ENCODE results near the gene ZMAT2. TPM values are rescaled to one million over a fixed set of nuclear protein-coding genes. Genes with fewer than 3 reads are reported as not detected.
A peak's percentile ranks its signal among the peaks of the same experiment; 100 is the strongest.

Gene ZMAT2
- total and polyA plus RNA-seq, 10 of the 15 experiments (the other 5 are each of a cell fraction or from before 2014, with no cell fraction given): 28.1 to 102 (median 42.9) TPM

DNA sequence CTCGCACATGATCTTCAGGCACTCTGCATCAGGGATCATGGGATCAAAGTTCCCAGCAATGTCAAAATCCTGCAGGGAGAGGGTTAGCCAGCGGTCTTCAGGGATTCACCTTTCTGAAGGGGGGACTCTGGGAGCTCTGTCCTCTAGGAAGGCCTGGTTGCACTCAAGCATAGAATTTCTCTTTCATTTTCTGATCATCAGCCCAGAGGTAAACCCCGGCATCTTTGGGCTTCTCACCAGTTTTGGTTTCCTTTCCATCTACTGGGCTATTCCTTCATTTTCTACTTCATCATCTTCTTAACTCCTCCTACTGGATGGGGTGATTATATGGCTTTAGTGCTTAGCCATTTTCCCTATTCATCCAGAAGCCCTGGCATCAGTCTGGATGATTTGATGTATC lies 22.3 kb upstream of the ZMAT2 start (continued):
- TF ChIP-seq, protein P1, sequence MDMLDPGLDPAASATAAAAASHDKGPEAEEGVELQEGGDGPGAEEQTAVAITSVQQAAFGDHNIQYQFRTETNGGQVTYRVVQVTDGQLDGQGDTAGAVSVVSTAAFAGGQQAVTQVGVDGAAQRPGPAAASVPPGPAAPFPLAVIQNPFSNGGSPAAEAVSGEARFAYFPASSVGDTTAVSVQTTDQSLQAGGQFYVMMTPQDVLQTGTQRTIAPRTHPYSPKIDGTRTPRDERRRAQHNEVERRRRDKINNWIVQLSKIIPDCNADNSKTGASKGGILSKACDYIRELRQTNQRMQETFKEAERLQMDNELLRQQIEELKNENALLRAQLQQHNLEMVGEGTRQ (IDR thresholded peaks at IDR 0.05; ENCODE audit: borderline replicate concordance, low read depth, low read length): no peak
- TF ChIP-seq SMC3 (IDR thresholded peaks at IDR 0.05; ENCODE audit: borderline replicate concordance, low read length) (no peak), HDGF (IDR thresholded peaks at IDR 0.05) (no peak), NFIC (IDR thresholded peaks at IDR 0.05; ENCODE audit: low read depth, low read length) (no peak), FOXM1 (IDR thresholded peaks at IDR 0.05; ENCODE audit: low read depth, low read length) (no peak)

DNA sequence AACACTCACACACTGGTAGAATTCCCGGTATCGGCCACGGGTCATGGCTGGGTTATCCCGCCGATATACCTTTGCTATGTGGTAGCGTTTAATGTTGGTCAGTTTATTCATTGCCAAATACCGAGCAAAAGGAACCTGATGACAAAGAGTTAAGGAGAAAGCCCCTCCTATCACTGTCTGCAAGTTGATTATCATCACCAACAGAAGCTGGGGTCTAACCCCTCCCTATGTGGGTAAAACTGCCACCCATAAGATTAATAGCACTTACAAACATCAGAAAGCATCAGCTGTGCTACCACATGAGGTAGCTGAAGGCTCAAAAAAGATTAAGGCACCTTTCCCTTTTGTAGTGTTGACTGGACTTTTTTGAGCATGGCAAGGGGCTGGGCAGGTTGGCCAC lies 21.3 kb upstream of the ZMAT2 start:
- Histone ChIP-seq H3K79me2 (ENCODE audit: control insufficient read depth, insufficient read depth, low read length) (no peaks in the 10 kb centered on the region), H3K36me3 (ENCODE audit: control insufficient read depth in 2 of 2, insufficient read depth in 2 of 2, low read length in 1 of 2) (peaks cover 24 to 33% of the 10 kb centered on the region in 2 experiments), H3K4me1 (ENCODE audit: control insufficient read depth, insufficient read depth, low read length) (no peaks in the 10 kb centered on the region), H4K20me1 (ENCODE audit: control insufficient read depth, insufficient read depth) (no peaks in the 10 kb centered on the region; the same call in 1 of the 2 replicates), H3K27ac (ENCODE audit: control insufficient read depth, insufficient read depth) (no peak overlapping the region), H3K9me3 (replicated peaks; ENCODE audit: control insufficient read depth, insufficient read depth, low read length) (no peaks in the 10 kb centered on the region), H3K4me3 (no peak overlapping the region), H3K9ac (ENCODE audit: control insufficient read depth, insufficient read depth, low read length) (no peak overlapping the region), H3K4me2 (ENCODE audit: control insufficient read depth, insufficient read depth) (no peak overlapping the region), H2AFZ (ENCODE audit: control insufficient read depth, low read depth, low read length) (no peak overlapping the region), H3K27me3 (replicated peaks in 1 of 2; ENCODE audit: control insufficient read depth in 2 of 2, insufficient read depth in 2 of 2, low read length in 1 of 2) (no peaks in the 10 kb centered on the region)
- ChIA-PET SMC1A (ENCODE audit: uncharacterized antibody, unreplicated experiment) (interaction anchor here (2.0 kb wide), 1 partner anchor 12 kb away, joined by 9 read pairs; the partner anchor contains the start of genes HARS1 and HARS2), RAD21 (ENCODE audit: unreplicated experiment) (no interaction called here), POLR2A (no interaction called here), CTCF (interaction anchor here (1.2 kb wide), 1 partner anchor 12 kb away, joined by 3 read pairs; the partner anchor contains the start of genes HARS1 and HARS2)
- intact Hi-C loops (cut with micrococcal nuclease; ENCODE audit: unreplicated experiment): no loop called here
- in situ Hi-C loops (cut with MboI): no loop called here
- no TSS peak for BruUV-seq (replicated peaks)
- DNase-seq (ENCODE audit: low read depth, low spot score) (no peak), ATAC-seq (no peak), FAIRE-seq (peak; percentile 56)
- WGBS (ENCODE audit: insufficient coverage, insufficient replicate concordance, low lambda C conversion rate, missing lambda C conversion rate): 96% methylated on average over 7 of the region's 7 CpGs
- no peak for TF ChIP-seq POU2F2 (IDR thresholded peaks at IDR 0.05; ENCODE audit: borderline replicate concordance, low read depth, low read length)
- no peak for TF ChIP-seq ZSCAN29 (IDR thresholded peaks at IDR 0.05)
- no peak for TF ChIP-seq ZZZ3 (IDR thresholded peaks at IDR 0.05; ENCODE audit: control insufficient read depth, insufficient read length, low read depth)
- TF ChIP-seq, protein P2, sequence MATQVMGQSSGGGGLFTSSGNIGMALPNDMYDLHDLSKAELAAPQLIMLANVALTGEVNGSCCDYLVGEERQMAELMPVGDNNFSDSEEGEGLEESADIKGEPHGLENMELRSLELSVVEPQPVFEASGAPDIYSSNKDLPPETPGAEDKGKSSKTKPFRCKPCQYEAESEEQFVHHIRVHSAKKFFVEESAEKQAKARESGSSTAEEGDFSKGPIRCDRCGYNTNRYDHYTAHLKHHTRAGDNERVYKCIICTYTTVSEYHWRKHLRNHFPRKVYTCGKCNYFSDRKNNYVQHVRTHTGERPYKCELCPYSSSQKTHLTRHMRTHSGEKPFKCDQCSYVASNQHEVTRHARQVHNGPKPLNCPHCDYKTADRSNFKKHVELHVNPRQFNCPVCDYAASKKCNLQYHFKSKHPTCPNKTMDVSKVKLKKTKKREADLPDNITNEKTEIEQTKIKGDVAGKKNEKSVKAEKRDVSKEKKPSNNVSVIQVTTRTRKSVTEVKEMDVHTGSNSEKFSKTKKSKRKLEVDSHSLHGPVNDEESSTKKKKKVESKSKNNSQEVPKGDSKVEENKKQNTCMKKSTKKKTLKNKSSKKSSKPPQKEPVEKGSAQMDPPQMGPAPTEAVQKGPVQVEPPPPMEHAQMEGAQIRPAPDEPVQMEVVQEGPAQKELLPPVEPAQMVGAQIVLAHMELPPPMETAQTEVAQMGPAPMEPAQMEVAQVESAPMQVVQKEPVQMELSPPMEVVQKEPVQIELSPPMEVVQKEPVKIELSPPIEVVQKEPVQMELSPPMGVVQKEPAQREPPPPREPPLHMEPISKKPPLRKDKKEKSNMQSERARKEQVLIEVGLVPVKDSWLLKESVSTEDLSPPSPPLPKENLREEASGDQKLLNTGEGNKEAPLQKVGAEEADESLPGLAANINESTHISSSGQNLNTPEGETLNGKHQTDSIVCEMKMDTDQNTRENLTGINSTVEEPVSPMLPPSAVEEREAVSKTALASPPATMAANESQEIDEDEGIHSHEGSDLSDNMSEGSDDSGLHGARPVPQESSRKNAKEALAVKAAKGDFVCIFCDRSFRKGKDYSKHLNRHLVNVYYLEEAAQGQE (IDR thresholded peaks at IDR 0.05; ENCODE audit: low read depth, low read length): no peak
- no peak for TF ChIP-seq CHD4 (IDR thresholded peaks at IDR 0.05)
- no peak for TF ChIP-seq BHLHE40 (IDR thresholded peaks at IDR 0.05; ENCODE audit: borderline replicate concordance in 1 of 2, low read depth in 2 of 2, low read length in 1 of 2)
- TF ChIP-seq, protein P3, sequence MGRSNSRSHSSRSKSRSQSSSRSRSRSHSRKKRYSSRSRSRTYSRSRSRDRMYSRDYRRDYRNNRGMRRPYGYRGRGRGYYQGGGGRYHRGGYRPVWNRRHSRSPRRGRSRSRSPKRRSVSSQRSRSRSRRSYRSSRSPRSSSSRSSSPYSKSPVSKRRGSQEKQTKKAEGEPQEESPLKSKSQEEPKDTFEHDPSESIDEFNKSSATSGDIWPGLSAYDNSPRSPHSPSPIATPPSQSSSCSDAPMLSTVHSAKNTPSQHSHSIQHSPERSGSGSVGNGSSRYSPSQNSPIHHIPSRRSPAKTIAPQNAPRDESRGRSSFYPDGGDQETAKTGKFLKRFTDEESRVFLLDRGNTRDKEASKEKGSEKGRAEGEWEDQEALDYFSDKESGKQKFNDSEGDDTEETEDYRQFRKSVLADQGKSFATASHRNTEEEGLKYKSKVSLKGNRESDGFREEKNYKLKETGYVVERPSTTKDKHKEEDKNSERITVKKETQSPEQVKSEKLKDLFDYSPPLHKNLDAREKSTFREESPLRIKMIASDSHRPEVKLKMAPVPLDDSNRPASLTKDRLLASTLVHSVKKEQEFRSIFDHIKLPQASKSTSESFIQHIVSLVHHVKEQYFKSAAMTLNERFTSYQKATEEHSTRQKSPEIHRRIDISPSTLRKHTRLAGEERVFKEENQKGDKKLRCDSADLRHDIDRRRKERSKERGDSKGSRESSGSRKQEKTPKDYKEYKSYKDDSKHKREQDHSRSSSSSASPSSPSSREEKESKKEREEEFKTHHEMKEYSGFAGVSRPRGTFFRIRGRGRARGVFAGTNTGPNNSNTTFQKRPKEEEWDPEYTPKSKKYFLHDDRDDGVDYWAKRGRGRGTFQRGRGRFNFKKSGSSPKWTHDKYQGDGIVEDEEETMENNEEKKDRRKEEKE (IDR thresholded peaks at IDR 0.05): no peak
- TF ChIP-seq FOS (IDR thresholded peaks at IDR 0.05; ENCODE audit: borderline replicate concordance, extremely low read depth, insufficient read length): no peak
- no peak for TF ChIP-seq RFX5 (IDR thresholded peaks at IDR 0.05; ENCODE audit: low read depth, low read length)
